ENCODE measurements around the gene TRIM7. TPM values are rescaled to one million over a fixed set of nuclear protein-coding genes. Genes with fewer than 3 reads are reported as not detected.

TRIM7 gene
- polyA plus RNA-seq, 1 donor from 2014 or later: 2.1 TPM

DNA sequence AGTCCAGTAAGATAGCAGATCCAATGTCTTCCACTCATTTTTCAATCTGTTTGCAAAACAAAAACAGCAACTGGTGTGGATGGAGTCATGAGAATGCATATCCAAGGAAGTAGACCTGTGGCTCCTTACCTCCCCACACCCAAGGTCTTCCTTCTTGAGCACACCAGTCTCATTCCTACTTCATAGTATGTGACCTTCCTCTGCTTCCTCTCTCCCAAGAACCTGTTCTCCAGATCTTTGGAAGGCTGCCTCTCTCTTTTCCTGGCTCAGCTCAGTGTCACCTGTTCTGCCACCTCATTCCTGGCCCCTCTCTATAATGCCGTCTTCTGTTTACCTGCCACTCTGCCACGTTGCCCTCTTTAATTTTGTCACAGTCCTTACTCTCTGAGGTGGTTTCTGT, 7.9 kb upstream of the TRIM7 start:
- Histone ChIP-seq H3K36me3 (ENCODE audit: insufficient read depth, low read length) (no peaks in the 10 kb centered on the region), H3K9me3 (ENCODE audit: low read length) (no peaks in the 10 kb centered on the region), H3K4me3 (ENCODE audit: low read length) (no peak overlapping the region), H3K27ac (ENCODE audit: low read length) (no peak overlapping the region), H3K9ac (ENCODE audit: low read length) (no peak overlapping the region), H3K9me2 (ENCODE audit: insufficient read depth, low read length) (no peaks in the 10 kb centered on the region), H2AFZ (ENCODE audit: low read depth, low read length) (no peak overlapping the region), H3K27me3 (ENCODE audit: insufficient read depth, low read depth, low read length) (peaks cover 14% of the 10 kb centered on the region), H3K79me2 (replicated peaks; ENCODE audit: insufficient read depth, low read length) (no peaks in the 10 kb centered on the region), H3K4me2 (ENCODE audit: low read length) (no peak overlapping the region), H3F3A (ENCODE audit: insufficient read depth, low read length, poor library complexity, severe bottlenecking) (peaks cover 2% of the 10 kb centered on the region), H4K20me1 (ENCODE audit: insufficient read depth) (no peaks in the 10 kb centered on the region)
- TF ChIP-seq TAF1 (IDR thresholded peaks at IDR 0.05; ENCODE audit: low read depth) (no peak), SMC3 (conservative IDR thresholded peaks at IDR 0.05; ENCODE audit: poor library complexity) (no peak), MXI1 (conservative IDR thresholded peaks at IDR 0.05; ENCODE audit: poor library complexity, severe bottlenecking) (no peak), RAD21 (conservative IDR thresholded peaks at IDR 0.05) (no peak), EP300 (conservative IDR thresholded peaks at IDR 0.05; ENCODE audit: poor library complexity, severe bottlenecking) (no peak), POLR2AphosphoS5 (IDR thresholded peaks at IDR 0.05) (no peak)
- TF ChIP-seq, protein P1, sequence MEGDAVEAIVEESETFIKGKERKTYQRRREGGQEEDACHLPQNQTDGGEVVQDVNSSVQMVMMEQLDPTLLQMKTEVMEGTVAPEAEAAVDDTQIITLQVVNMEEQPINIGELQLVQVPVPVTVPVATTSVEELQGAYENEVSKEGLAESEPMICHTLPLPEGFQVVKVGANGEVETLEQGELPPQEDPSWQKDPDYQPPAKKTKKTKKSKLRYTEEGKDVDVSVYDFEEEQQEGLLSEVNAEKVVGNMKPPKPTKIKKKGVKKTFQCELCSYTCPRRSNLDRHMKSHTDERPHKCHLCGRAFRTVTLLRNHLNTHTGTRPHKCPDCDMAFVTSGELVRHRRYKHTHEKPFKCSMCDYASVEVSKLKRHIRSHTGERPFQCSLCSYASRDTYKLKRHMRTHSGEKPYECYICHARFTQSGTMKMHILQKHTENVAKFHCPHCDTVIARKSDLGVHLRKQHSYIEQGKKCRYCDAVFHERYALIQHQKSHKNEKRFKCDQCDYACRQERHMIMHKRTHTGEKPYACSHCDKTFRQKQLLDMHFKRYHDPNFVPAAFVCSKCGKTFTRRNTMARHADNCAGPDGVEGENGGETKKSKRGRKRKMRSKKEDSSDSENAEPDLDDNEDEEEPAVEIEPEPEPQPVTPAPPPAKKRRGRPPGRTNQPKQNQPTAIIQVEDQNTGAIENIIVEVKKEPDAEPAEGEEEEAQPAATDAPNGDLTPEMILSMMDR (IDR thresholded peaks at IDR 0.05; ENCODE audit: poor library complexity, severe bottlenecking): no peak

DNA sequence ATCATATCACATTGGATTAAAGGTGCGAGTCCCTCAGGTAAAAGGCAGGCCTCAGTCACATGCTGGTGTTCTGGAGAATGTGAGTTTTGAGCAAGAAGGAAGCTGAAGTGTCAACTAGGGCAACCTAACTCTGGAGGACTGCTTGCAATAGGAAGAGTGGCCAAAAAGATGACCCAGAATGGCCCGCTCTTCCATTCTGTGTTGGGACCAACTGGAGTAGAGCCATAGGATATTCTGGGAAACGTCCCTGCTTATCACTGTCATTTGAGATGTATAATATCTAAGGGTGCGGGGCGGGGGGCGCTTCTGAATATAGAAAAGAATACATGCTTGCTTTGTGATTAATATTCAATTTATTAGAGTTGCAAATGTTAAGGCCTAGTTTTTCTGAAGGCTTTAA, 7.1 kb upstream of the TRIM7 start:
- Histone ChIP-seq H3K4me2 (ENCODE audit: low read length) (no peak overlapping the region), H3K36me3 (ENCODE audit: insufficient read depth, low read length) (no peaks in the 10 kb centered on the region), H3K79me2 (replicated peaks; ENCODE audit: insufficient read depth, low read length) (no peaks in the 10 kb centered on the region), H2AFZ (ENCODE audit: low read depth, low read length) (no peak overlapping the region), H3K4me3 (ENCODE audit: low read length) (no peak overlapping the region), H3K27me3 (ENCODE audit: insufficient read depth, low read depth, low read length) (peaks cover 14% of the 10 kb centered on the region), H3F3A (ENCODE audit: insufficient read depth, low read length, poor library complexity, severe bottlenecking) (peaks cover 2% of the 10 kb centered on the region), H3K27ac (ENCODE audit: low read length) (no peak overlapping the region), H4K20me1 (ENCODE audit: insufficient read depth) (no peaks in the 10 kb centered on the region), H3K9me2 (ENCODE audit: insufficient read depth, low read length) (no peaks in the 10 kb centered on the region), H3K9me3 (ENCODE audit: low read length) (no peaks in the 10 kb centered on the region), H3K9ac (ENCODE audit: low read length) (no peak overlapping the region)
- TF ChIP-seq SMC3 (conservative IDR thresholded peaks at IDR 0.05; ENCODE audit: poor library complexity) (no peak), EP300 (conservative IDR thresholded peaks at IDR 0.05; ENCODE audit: poor library complexity, severe bottlenecking) (no peak), TAF1 (IDR thresholded peaks at IDR 0.05; ENCODE audit: low read depth) (no peak), RAD21 (conservative IDR thresholded peaks at IDR 0.05) (no peak), POLR2AphosphoS5 (IDR thresholded peaks at IDR 0.05) (no peak)
- TF ChIP-seq, protein P1 (IDR thresholded peaks at IDR 0.05; ENCODE audit: poor library complexity, severe bottlenecking): no peak

DNA sequence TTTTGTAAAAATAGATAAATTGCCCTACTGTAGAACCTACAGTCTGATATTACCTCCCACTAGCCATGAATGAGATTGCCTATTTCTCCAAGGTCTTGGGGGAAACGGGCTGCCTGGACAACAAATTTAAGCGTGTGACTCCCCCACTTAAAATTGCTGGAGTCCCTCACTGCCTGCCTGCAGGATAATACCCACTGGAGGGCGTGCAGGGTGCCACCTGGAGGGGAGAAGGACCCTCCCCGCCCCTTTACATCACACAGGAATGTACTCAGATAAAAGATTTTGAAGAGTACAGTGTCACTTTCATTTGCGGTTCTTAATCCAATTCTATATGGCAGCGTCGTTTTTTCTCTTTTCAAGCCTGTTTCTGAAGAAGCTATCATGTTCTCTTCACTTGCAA, 6.2 kb upstream of the TRIM7 start:
- Histone ChIP-seq H3K4me2 (ENCODE audit: low read length) (no peak overlapping the region), H3K4me3 (ENCODE audit: low read length) (no peak overlapping the region), H3K9ac (ENCODE audit: low read length) (no peak overlapping the region), H3K27ac (ENCODE audit: low read length) (no peak overlapping the region), H3K36me3 (ENCODE audit: insufficient read depth, low read length) (no peaks in the 10 kb centered on the region), H3K79me2 (replicated peaks; ENCODE audit: insufficient read depth, low read length) (no peaks in the 10 kb centered on the region), H2AFZ (ENCODE audit: low read depth, low read length) (no peak overlapping the region), H3F3A (ENCODE audit: insufficient read depth, low read length, poor library complexity, severe bottlenecking) (peaks cover 3% of the 10 kb centered on the region), H3K27me3 (ENCODE audit: insufficient read depth, low read depth, low read length) (peaks cover 9% of the 10 kb centered on the region), H3K9me3 (ENCODE audit: low read length) (no peaks in the 10 kb centered on the region), H4K20me1 (ENCODE audit: insufficient read depth) (no peaks in the 10 kb centered on the region), H3K9me2 (ENCODE audit: insufficient read depth, low read length) (no peaks in the 10 kb centered on the region)
- TF ChIP-seq TAF1 (IDR thresholded peaks at IDR 0.05; ENCODE audit: low read depth) (no peak), EZH2 (IDR thresholded peaks at IDR 0.05; ENCODE audit: borderline replicate concordance, insufficient read depth, low read length, poor library complexity, severe bottlenecking) (no peak), RAD21 (conservative IDR thresholded peaks at IDR 0.05) (no peak), MXI1 (conservative IDR thresholded peaks at IDR 0.05; ENCODE audit: poor library complexity, severe bottlenecking) (no peak), EP300 (conservative IDR thresholded peaks at IDR 0.05; ENCODE audit: poor library complexity, severe bottlenecking) (no peak), SMC3 (conservative IDR thresholded peaks at IDR 0.05; ENCODE audit: poor library complexity) (no peak), POLR2AphosphoS5 (IDR thresholded peaks at IDR 0.05) (no peak)
- TF ChIP-seq, protein P2, sequence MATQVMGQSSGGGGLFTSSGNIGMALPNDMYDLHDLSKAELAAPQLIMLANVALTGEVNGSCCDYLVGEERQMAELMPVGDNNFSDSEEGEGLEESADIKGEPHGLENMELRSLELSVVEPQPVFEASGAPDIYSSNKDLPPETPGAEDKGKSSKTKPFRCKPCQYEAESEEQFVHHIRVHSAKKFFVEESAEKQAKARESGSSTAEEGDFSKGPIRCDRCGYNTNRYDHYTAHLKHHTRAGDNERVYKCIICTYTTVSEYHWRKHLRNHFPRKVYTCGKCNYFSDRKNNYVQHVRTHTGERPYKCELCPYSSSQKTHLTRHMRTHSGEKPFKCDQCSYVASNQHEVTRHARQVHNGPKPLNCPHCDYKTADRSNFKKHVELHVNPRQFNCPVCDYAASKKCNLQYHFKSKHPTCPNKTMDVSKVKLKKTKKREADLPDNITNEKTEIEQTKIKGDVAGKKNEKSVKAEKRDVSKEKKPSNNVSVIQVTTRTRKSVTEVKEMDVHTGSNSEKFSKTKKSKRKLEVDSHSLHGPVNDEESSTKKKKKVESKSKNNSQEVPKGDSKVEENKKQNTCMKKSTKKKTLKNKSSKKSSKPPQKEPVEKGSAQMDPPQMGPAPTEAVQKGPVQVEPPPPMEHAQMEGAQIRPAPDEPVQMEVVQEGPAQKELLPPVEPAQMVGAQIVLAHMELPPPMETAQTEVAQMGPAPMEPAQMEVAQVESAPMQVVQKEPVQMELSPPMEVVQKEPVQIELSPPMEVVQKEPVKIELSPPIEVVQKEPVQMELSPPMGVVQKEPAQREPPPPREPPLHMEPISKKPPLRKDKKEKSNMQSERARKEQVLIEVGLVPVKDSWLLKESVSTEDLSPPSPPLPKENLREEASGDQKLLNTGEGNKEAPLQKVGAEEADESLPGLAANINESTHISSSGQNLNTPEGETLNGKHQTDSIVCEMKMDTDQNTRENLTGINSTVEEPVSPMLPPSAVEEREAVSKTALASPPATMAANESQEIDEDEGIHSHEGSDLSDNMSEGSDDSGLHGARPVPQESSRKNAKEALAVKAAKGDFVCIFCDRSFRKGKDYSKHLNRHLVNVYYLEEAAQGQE (IDR thresholded peaks at IDR 0.05; ENCODE audit: borderline replicate concordance): no peak
- TF ChIP-seq, protein P1 (IDR thresholded peaks at IDR 0.05; ENCODE audit: poor library complexity, severe bottlenecking): no peak

Measured in neural cell (in vitro differentiated cells).